AG10803 (cell line): ENCODE data around the gene LHFPL2.

Experiments used
- DNase-seq: peaks from one replicate; pipeline ENCODE4 v3.0.0; 2010; ENCODE audit warnings: low read depth
- H3K4me3 ChIP-seq: 2 replicates; pipeline ENCODE4 v1.5.1; 2011; ENCODE audit warnings: mild to moderate bottlenecking, low read length, control low read depth
- TF ChIP-seq, protein P1 (sequence below): conservative IDR thresholded peaks from 2 replicates; pipeline ENCODE4 v1.5.1; 2011; ENCODE audit warnings: mild to moderate bottlenecking, low read length, control low read depth, inconsistent platforms

The LHFPL2 gene

DNA sequence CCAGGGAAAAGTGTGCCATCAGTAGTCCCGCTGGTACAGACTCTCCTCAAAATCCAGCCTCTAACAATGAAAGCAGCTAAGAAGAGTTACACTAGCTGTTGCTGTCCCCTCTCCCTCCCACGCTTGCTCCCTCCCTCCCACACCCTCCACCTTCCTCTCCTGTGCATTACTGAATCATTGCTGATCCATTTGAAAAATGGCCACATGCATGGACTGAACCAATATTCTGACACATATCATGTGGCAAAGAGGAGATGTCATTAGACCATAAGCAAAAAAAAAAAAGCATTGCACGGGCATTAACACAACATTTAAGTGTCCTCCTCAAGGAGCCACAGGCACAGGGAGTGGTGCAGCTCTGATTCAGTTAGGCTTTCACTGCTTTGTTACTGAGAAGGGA, 37.9 kb downstream of the LHFPL2 start:
- TF ChIP-seq, protein P1, sequence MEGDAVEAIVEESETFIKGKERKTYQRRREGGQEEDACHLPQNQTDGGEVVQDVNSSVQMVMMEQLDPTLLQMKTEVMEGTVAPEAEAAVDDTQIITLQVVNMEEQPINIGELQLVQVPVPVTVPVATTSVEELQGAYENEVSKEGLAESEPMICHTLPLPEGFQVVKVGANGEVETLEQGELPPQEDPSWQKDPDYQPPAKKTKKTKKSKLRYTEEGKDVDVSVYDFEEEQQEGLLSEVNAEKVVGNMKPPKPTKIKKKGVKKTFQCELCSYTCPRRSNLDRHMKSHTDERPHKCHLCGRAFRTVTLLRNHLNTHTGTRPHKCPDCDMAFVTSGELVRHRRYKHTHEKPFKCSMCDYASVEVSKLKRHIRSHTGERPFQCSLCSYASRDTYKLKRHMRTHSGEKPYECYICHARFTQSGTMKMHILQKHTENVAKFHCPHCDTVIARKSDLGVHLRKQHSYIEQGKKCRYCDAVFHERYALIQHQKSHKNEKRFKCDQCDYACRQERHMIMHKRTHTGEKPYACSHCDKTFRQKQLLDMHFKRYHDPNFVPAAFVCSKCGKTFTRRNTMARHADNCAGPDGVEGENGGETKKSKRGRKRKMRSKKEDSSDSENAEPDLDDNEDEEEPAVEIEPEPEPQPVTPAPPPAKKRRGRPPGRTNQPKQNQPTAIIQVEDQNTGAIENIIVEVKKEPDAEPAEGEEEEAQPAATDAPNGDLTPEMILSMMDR = no peak
- H3K4me3 ChIP-seq = no peak overlapping the region
- DNase-seq = no peak

GRCh38 chr5:78610163-78610583, 38.4 kb downstream of the LHFPL2 start:
- TF ChIP-seq, protein P1 = peak; percentile 33
- peak; percentile 86 for DNase-seq
- no peak overlapping the region for H3K4me3 ChIP-seq

- TF ChIP-seq, protein P1 = no peak
- no peak for DNase-seq
- no peak overlapping the region for H3K4me3 ChIP-seq
Observed at GRCh38 chr5:78607864-78608263, 40.7 kb downstream of the LHFPL2 start.

- no peak overlapping the region for H3K4me3 ChIP-seq
- no peak for DNase-seq
- TF ChIP-seq, protein P1 = no peak
Observed at GRCh38 chr5:78606241-78606640, 42.3 kb downstream of the LHFPL2 start.

GRCh38 chr5:78605611-78606010, 43.0 kb downstream of the LHFPL2 start:
- TF ChIP-seq, protein P1 = no peak
- H3K4me3 ChIP-seq = no peak overlapping the region
- DNase-seq = no peak

DNA sequence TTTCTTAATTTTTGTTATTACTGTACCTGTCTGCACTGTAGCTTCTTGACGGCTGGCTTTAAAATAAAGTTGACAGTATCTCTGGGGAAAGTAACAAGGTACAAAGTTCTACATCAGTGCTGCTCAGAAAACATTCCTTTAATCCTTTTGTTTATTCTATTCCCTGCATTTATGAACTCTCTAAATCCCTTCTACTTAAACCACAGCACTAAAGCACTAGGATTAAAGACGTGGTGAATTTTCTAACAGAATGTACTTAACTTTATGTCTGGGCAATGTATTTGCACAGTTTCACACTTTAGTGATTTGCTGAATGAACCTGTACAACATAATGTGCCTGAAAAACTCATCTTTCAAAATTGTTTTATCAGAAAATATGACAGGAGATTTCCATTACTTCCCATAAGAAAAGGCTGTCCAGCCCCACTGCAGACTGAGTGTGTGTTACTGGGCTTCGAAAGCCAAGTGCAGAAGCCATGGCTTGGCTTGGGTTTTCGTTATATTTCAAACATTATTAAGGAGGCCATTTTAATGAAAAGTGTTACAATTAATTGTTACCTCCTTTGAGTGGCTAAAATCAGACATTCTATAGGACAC, 43.8 kb downstream of the LHFPL2 start:
- DNase-seq = no peak
- TF ChIP-seq, protein P1 = no peak
- no peak overlapping the region for H3K4me3 ChIP-seq

DNA sequence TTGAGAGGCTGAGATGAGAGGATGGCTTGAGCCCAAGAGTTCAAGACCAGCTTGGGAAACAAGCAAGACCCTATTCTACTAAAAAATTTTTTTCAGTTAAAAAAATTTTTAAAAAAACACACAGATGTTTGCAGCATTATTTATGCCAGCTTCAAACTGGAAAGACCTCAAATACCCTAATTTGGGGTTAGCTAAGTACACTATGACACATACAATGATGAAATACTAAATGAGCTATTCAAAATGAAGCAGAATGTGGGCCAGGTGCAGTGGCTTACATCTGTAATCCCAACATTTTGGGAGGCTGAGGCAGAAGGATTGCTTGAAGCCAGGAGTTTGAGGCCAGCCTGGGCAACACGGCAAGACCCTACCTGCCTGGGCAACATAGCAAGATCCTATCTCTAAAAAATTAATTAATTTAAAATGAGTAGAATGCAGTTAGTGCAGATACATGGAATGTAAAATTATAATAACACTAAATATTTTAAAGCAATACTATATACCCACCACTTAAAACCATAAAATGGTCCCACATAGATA, 44.9 kb downstream of the LHFPL2 start:
- no peak for DNase-seq
- TF ChIP-seq, protein P1 = no peak
- H3K4me3 ChIP-seq = no peak overlapping the region
